Naive thymus-derived CD4-positive, alpha-beta T cell (primary cell): ENCODE data around the gene ARHGAP10. TPM values are rescaled to one million over a fixed set of nuclear protein-coding genes. Genes with fewer than 3 reads are reported as not detected.

ENCODE experiments used
- ATAC-seq: fragments of 150-1000 bp; cut with Tn5 transposase; 2 replicates; pipeline ENCODE4 v1.10.0; 2021; ENCODE audit warnings: mild to moderate bottlenecking, moderate library complexity
- CTCF ChIA-PET: fragments of 350-600 bp; sonication (Branson Sonifier 250); formaldehyde crosslinking; loops from one replicate; lab custom pipeline; 2021; ENCODE audit warnings: antibody characterized with exemption; lab: Charles Lee
- POLR2A ChIA-PET: fragments of 350-600 bp; sonication (Branson Sonifier 250); formaldehyde crosslinking; loops from one replicate; lab custom pipeline; 2021; ENCODE audit warnings: antibody characterized with exemption, inconsistent platforms; lab: Charles Lee
- DNase-seq, 9 donors: peaks; one replicate each; pipeline versions ENCODE4 v3.0.0 to v3.0.0-alpha.2; 2020 to 2022; ENCODE audit warnings: mixed read lengths in 1 of 9
- H3K27ac ChIP-seq: one replicate; pipeline ENCODE4 v1.7.0; 2013; ENCODE audit warnings: mild to moderate bottlenecking, low read depth, low read length, moderate library complexity
- H3K27me3 ChIP-seq, 2 donors: one replicate each; pipeline ENCODE4 v1.7.0; 2013; ENCODE audit warnings: low read length in 2 of 2, mild to moderate bottlenecking in 2 of 2, moderate library complexity in 2 of 2; ENCODE audit not compliant: control insufficient read depth in 2 of 2, insufficient read depth in 2 of 2
- H3K36me3 ChIP-seq, 3 experiments: 1 replicate in 2 of 3; 2 replicates in 1 of 3; pipeline ENCODE4 v1.7.0; 2013; ENCODE audit warnings: low read length in 3 of 3, mild to moderate bottlenecking in 3 of 3, moderate library complexity in 1 of 3; ENCODE audit not compliant: insufficient read depth in 3 of 3, control insufficient read depth in 2 of 3
- H3K4me1 ChIP-seq, 2 donors: one replicate each; pipeline ENCODE4 v1.7.0; 2013; ENCODE audit warnings: low read length in 2 of 2, mild to moderate bottlenecking in 2 of 2, moderate library complexity in 1 of 2; ENCODE audit not compliant: control insufficient read depth in 2 of 2, insufficient read depth in 2 of 2
- H3K4me3 ChIP-seq: 2 replicates; pipeline ENCODE4 v1.7.0; 2013; ENCODE audit warnings: mild to moderate bottlenecking, low read length
- H3K9me3 ChIP-seq, 3 experiments: 1 replicate in 2 of 3; 2 replicates in 1 of 3; pipeline ENCODE4 v1.7.0; 2013; ENCODE audit warnings: low read length in 3 of 3; ENCODE audit not compliant: control insufficient read depth in 2 of 3
- H3K27ac Mint-ChIP-seq, 9 donors: one replicate each; pipeline ENCODE4 v1.8.0; 2020 to 2022; ENCODE audit warnings: mixed read lengths in 9 of 9, mild to moderate bottlenecking in 8 of 9, moderate library complexity in 5 of 9, inconsistent platforms in 2 of 9
- H3K27me3 Mint-ChIP-seq, 5 donors: one replicate each; pipeline ENCODE4 v1.8.0; 2021 to 2022; ENCODE audit warnings: mixed read lengths in 5 of 5, mild to moderate bottlenecking in 1 of 5
- H3K36me3 Mint-ChIP-seq, 5 donors: one replicate each; pipeline ENCODE4 v1.8.0; 2020 to 2022; ENCODE audit warnings: mixed read lengths in 5 of 5, mild to moderate bottlenecking in 3 of 5, inconsistent platforms in 1 of 5
- H3K4me1 Mint-ChIP-seq, 7 donors: one replicate each; pipeline ENCODE4 v1.8.0; 2020 to 2022; ENCODE audit warnings: mixed read lengths in 7 of 7, mild to moderate bottlenecking in 3 of 7, inconsistent platforms in 1 of 7
- H3K4me3 Mint-ChIP-seq, 10 donors: one replicate each; pipeline ENCODE4 v1.8.0; 2020 to 2022; ENCODE audit warnings: mild to moderate bottlenecking in 10 of 10, mixed read lengths in 10 of 10, moderate library complexity in 6 of 10, inconsistent platforms in 2 of 10
- H3K9me3 Mint-ChIP-seq, 11 donors: one replicate each; pipeline ENCODE4 v1.8.0; 2020 to 2022; ENCODE audit warnings: mixed read lengths in 11 of 11, mild to moderate bottlenecking in 4 of 11, inconsistent platforms in 1 of 11, moderate library complexity in 1 of 11
- intact Hi-C, 2 donors: fragments of 100-400 bp; cut with micrococcal nuclease; formaldehyde crosslinking; loops; one replicate each; pipeline ENCODE4 v1.15.1; 2023
- polyA plus RNA-seq, 2 donors: library from polyadenylated mRNA; unstranded; fragments of 300-500 nt; fragmentation: Illumina TruSeq; gene quantifications; one replicate each; pipeline ENCODE4 v1.2.3, GENCODE V29; 2021
- total RNA-seq, 6 experiments: library from RNA in 5 of 6; stranded (reverse) in 5 of 6; gene quantifications; 1 replicate in 5 of 6; 2 replicates in 1 of 6; pipeline ENCODE4 v1.2.3 and lab custom pipeline; 2021 to 2026

ARHGAP10 gene
- total and polyA plus RNA-seq, 7 experiments from 2014 or later: 1.9 to 8.5 (median 3.0) TPM

- Mint-ChIP-seq H3K4me3 (no peak overlapping the region), H3K9me3 (no peaks in the 10 kb centered on the region), H3K27ac (peak overlapping the region in 2 of 9 donors; percentile 1 to 3), H3K4me1 (peaks cover 0 to 40% (median 5%) of the 10 kb centered on the region in 7 donors), H3K36me3 (peaks cover 0 to 58% (median 24%) of the 10 kb centered on the region in 5 donors), H3K27me3 (no peaks in the 10 kb centered on the region)
- DNase-seq: no peak
- no peak overlapping the region for H3K27ac ChIP-seq
- H3K36me3 ChIP-seq: no peaks in the 10 kb centered on the region
- POLR2A ChIA-PET: no interaction called here
- CTCF ChIA-PET: no interaction called here
- no peaks in the 10 kb centered on the region for H3K4me1 ChIP-seq
- H3K9me3 ChIP-seq: no peaks in the 10 kb centered on the region
- intact Hi-C loops: no loop called here
- no peaks in the 10 kb centered on the region for H3K27me3 ChIP-seq
- no peak overlapping the region for H3K4me3 ChIP-seq
- ATAC-seq: no peak
Observed at GRCh38 chr4:148094149-148094548, 362.3 kb downstream of the ARHGAP10 start.

DNA sequence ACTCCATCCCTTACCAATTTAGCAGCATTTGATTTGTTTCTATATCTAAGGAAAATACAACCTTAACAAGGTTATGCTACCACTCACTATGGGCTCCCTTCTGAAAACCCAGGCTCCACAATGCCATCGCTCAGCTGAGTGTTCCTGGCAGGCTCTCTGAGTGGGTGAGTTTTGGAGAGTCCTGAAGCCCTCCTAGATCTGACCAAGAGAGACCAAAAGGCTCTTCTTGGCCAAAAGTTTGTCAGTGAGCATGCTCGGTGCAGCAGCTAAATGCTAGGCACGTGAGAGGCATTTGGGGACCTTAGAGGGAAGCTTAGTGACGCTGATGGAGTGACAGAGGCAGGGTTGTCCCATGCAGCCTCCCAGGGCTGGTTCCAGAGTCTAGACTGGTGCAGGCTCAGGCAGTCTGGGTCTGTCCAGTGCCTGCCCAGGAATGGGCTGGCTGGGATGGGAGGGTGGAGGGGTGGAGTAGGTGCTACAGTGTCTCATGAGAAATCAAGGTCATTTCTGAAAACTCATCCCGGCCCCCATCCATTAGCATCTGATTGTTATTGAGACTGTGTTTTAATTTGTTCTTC, 363.5 kb downstream of the ARHGAP10 start:
- CTCF ChIA-PET: no interaction called here
- Histone ChIP-seq H3K27me3 (no peaks in the 10 kb centered on the region), H3K9me3 (no peaks in the 10 kb centered on the region), H3K4me3 (no peak overlapping the region), H3K27ac (no peak overlapping the region), H3K4me1 (no peaks in the 10 kb centered on the region), H3K36me3 (no peaks in the 10 kb centered on the region)
- Mint-ChIP-seq H3K4me1 (peaks cover 0 to 35% (median 7%) of the 10 kb centered on the region in 7 donors), H3K9me3 (no peaks in the 10 kb centered on the region), H3K36me3 (peaks cover 0 to 57% (median 19%) of the 10 kb centered on the region in 5 donors), H3K27me3 (no peaks in the 10 kb centered on the region), H3K27ac (peak overlapping the region in 2 of 9 donors; percentile 6 to 58), H3K4me3 (no peak overlapping the region)
- intact Hi-C loops: no loop called here
- no peak for ATAC-seq
- no peak for DNase-seq
- POLR2A ChIA-PET: no interaction called here

GRCh38 chr4:148097801-148098200, 365.9 kb downstream of the ARHGAP10 start:
- no peak for DNase-seq
- Histone ChIP-seq H3K27ac (no peak overlapping the region), H3K4me1 (no peaks in the 10 kb centered on the region), H3K36me3 (peaks cover 0 to 8% (median 0%) of the 10 kb centered on the region in 3 experiments), H3K4me3 (no peak overlapping the region), H3K27me3 (no peaks in the 10 kb centered on the region), H3K9me3 (no peaks in the 10 kb centered on the region)
- ChIA-PET CTCF (interaction anchor here (0.6 kb wide), 1 partner anchor 401 kb away, joined by 4 read pairs; no protein-coding TSS in a partner anchor), POLR2A (no interaction called here)
- peaks cover 0 to 61% (median 34%) of the 10 kb centered on the region in 5 donors for H3K36me3 Mint-ChIP-seq
- peak overlapping the region in 1 of 9 donors; percentile 61 for H3K27ac Mint-ChIP-seq
- H3K9me3 Mint-ChIP-seq: no peaks in the 10 kb centered on the region
- H3K4me1 Mint-ChIP-seq: peaks cover 0 to 49% (median 20%) of the 10 kb centered on the region in 7 donors
- no peaks in the 10 kb centered on the region for H3K27me3 Mint-ChIP-seq
- intact Hi-C loops: no loop called here
- H3K4me3 Mint-ChIP-seq: no peak overlapping the region
- ATAC-seq: no peak

- peaks cover 0 to 75% (median 44%) of the 10 kb centered on the region in 5 donors for H3K36me3 Mint-ChIP-seq
- H3K27me3 Mint-ChIP-seq: no peaks in the 10 kb centered on the region
- CTCF ChIA-PET: no interaction called here
- Histone ChIP-seq H3K4me1 (no peaks in the 10 kb centered on the region), H3K27me3 (no peaks in the 10 kb centered on the region), H3K27ac (no peak overlapping the region), H3K9me3 (no peaks in the 10 kb centered on the region), H3K36me3 (peaks cover 0 to 19% (median 0%) of the 10 kb centered on the region in 3 experiments), H3K4me3 (no peak overlapping the region)
- peaks cover 0 to 1% (median 0%) of the 10 kb centered on the region in 11 donors for H3K9me3 Mint-ChIP-seq
- intact Hi-C loops: no loop called here
- no peak for DNase-seq
- H3K27ac Mint-ChIP-seq: peak overlapping the region in 2 of 9 donors; percentile 2 to 19
- POLR2A ChIA-PET: interaction anchor here (0.5 to 1.1 kb wide), 3 partner anchors 24 to 307 kb away, joined by 3 to 4 read pairs (median 4); no protein-coding TSS in a partner anchor
- peaks cover 0 to 51% (median 32%) of the 10 kb centered on the region in 7 donors for H3K4me1 Mint-ChIP-seq
- ATAC-seq: no peak
- no peak overlapping the region for H3K4me3 Mint-ChIP-seq
Observed at GRCh38 chr4:148101235-148101634, 369.3 kb downstream of the ARHGAP10 start.

GRCh38 chr4:148101790-148102189, 369.9 kb downstream of the ARHGAP10 start:
- Histone ChIP-seq H3K27ac (no peak overlapping the region), H3K36me3 (peaks cover 0 to 19% (median 0%) of the 10 kb centered on the region in 3 experiments), H3K27me3 (no peaks in the 10 kb centered on the region), H3K4me3 (no peak overlapping the region), H3K4me1 (no peaks in the 10 kb centered on the region), H3K9me3 (no peaks in the 10 kb centered on the region)
- peaks cover 0 to 1% (median 0%) of the 10 kb centered on the region in 11 donors for H3K9me3 Mint-ChIP-seq
- no peaks in the 10 kb centered on the region for H3K27me3 Mint-ChIP-seq
- DNase-seq: no peak
- peaks cover 0 to 50% (median 35%) of the 10 kb centered on the region in 7 donors for H3K4me1 Mint-ChIP-seq
- POLR2A ChIA-PET: interaction anchor here (0.6 kb wide), 1 partner anchor 345 kb away, joined by 3 read pairs; no protein-coding TSS in a partner anchor
- no peak for ATAC-seq
- H3K36me3 Mint-ChIP-seq: peaks cover 0 to 80% (median 48%) of the 10 kb centered on the region in 5 donors
- CTCF ChIA-PET: interaction anchor here (0.6 kb wide), 1 partner anchor 32 kb away, joined by 7 read pairs; no protein-coding TSS in a partner anchor
- H3K27ac Mint-ChIP-seq: peak overlapping the region in 3 of 9 donors; percentile 50 to 81 (median 76)
- H3K4me3 Mint-ChIP-seq: no peak overlapping the region
- intact Hi-C loops: no loop called here

DNA sequence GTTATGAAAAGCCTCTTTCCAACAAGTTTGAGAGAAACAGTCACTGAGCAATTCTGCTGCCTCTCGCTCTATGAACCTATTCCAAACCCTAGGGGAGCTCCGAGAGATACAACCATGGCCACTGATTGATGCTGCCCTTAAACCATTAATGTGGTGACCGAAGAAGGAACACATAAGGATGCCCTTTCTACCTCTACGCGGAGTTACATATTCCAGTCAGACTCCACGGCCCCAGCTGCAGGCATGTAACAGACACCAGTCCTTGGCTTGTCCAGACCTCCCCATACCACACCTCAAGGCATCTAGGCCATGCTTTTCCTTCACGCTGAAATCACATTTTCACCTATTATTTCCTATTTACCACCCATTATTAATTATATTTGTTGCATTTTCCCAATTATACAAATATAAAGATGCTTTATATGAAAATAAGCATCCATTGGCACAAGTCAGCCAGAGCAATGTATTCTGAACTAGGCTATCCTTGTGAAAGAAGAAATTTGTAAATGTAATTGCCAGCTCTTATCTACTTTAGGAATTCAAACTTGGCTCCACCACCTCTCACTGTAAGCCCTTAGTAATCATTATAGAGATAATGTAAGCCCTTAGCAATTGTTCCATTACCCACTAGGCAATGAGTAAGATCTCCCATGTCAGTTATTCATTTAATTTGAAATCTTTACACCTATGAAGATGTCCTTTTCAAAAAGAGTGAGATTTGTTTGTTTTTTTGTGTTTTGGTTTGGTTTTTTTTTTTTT, 371.9 kb downstream of the ARHGAP10 start:
- H3K4me3 Mint-ChIP-seq: no peak overlapping the region
- Histone ChIP-seq H3K4me3 (no peak overlapping the region), H3K4me1 (no peaks in the 10 kb centered on the region), H3K27me3 (no peaks in the 10 kb centered on the region), H3K36me3 (peaks cover 0 to 27% (median 0%) of the 10 kb centered on the region in 3 experiments), H3K9me3 (no peaks in the 10 kb centered on the region), H3K27ac (no peak overlapping the region)
- POLR2A ChIA-PET: no interaction called here
- peaks cover 0 to 84% (median 59%) of the 10 kb centered on the region in 5 donors for H3K36me3 Mint-ChIP-seq
- H3K27me3 Mint-ChIP-seq: no peaks in the 10 kb centered on the region
- DNase-seq (no peak), ATAC-seq (no peak)
- CTCF ChIA-PET: interaction anchor here (0.5 kb wide), 1 partner anchor 11 kb away, joined by 3 read pairs; no protein-coding TSS in a partner anchor
- intact Hi-C loops: no loop called here
- peaks cover 0 to 5% (median 0%) of the 10 kb centered on the region in 11 donors for H3K9me3 Mint-ChIP-seq
- H3K4me1 Mint-ChIP-seq: peaks cover 0 to 48% (median 36%) of the 10 kb centered on the region in 7 donors
- peak overlapping the region in 2 of 9 donors; percentile 12 to 21 for H3K27ac Mint-ChIP-seq
